Measurements from ENCODE around the gene TEX11. TPM values are rescaled to one million over a fixed set of nuclear protein-coding genes. Genes with fewer than 3 reads are reported as not detected.
"Not testable (repeated sequence)": the region's sequence is repeated elsewhere in the genome, so short reads cannot be mapped to it uniquely, and the experiment has no call there.

Gene TEX11
- total RNA-seq, 2 donors from 2014 or later: not detected

GRCh38 chrX:70515692-70516091 lies 392.8 kb downstream of the TEX11 start:
- ATAC-seq; DNase-seq; intact Hi-C loops (cut with DNase I): not testable (repeated sequence)

DNA sequence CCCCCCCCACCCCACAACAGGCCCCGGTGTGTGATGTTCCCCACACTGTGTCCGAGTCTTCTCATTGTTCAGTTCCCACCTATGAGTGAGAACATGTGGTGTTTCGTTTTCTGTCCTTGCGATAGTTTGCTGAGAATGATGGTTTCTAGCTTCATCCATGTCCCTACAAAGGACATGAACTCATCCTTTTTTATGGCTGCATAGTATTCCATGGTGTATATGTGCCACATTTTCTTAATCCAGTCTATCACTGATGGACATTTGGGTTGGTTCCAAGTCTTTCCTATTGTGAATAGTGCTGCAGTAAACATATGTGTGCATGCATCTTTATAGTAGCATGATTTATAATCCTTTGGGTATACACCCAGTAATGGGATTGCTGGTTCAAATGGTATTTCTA lies 393.2 kb downstream of the TEX11 start:
- ATAC-seq; DNase-seq; intact Hi-C loops (cut with DNase I): not testable (repeated sequence)

GRCh38 chrX:70509078-70509477 lies 399.4 kb downstream of the TEX11 start:
- DNase-seq (no peak), ATAC-seq (no peak)
- intact Hi-C loops (cut with DNase I): no loop called here

DNA sequence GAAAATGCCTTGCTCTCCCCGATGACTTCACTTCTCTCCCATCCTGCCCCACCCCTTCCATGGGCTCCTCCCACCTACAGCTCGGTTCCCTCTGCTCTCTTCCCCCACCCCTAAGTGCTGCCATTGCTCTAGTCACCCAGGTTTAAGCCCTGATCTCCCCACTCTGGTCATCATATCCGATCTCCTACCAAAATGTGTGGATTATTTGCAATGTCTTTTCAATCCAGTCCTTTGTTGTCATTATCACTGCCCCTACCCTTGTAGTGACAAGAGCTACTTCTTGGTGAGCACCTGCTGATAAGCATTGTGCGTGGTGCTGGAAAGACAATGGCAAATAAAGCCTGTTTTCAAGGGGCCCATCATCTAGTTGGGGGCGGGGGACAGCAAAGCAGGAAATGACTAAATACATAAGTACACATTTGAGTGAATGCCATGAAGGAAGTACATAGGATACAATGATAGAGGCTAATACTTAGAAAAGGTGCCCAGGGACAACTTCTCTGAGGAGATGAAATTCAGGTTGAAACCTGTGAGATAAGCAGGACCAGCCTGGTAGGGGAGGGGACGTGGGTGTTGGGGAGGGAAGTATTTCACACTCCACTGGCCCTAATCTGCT lies 400.1 kb downstream of the TEX11 start:
- ATAC-seq (no peak), DNase-seq (no peak)
- intact Hi-C loops (cut with DNase I): no loop called here

DNA sequence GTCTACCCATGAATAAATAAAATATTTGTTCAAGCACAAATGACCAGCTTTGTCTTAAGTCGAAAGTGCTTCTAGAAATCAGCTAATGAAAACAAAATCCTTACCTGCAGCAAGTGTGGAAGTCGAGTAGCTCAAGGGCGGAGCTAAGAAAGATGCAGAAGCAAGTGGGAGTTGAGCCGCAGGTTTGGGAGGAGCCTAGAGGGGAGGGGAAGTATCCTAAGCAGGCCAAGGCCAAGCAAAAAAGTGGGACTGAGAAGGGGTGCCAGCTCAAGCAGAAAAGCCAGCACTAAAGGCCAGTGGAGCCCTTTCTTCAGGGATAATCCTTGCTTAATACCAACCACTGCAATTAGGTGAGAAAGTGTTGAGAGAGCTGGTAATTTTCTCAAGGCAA lies 403.1 kb downstream of the TEX11 start:
- no peak for DNase-seq
- intact Hi-C loops (cut with DNase I): no loop called here
- no peak for ATAC-seq

DNA sequence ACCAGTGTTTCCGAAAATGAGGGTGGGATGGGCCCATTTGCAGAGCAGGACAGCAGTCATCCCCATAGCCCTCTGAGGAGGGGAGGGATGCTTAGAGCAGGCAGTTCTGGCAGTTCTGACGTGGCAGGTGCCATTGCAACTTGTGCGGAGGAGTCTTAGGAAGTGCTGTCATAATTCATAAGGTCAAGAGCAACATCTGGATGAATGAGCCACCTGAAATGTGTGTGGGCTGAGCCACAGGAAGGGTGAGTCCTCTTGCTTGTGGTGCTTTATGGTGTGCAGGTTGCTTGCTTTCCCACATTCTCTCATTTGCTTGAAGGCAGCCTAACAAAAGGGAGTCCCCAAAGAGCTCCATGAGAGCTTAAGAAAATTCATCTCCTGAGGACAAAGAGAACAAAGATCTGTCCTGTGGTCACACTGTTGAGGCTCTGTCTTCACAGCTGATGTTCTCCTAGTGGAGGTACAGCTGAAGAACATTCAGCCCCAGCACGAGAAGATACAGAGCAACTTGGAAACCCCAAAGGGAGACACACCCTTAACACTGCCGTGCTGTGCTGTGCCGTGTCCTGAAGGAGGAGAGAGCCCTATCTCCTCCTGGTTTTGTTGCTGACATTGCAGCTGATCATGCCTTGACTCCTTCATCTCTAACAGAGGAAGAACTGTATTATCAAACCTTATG lies 403.6 kb downstream of the TEX11 start:
- ATAC-seq: no peak
- intact Hi-C loops (cut with DNase I): no loop called here
- no peak for DNase-seq

DNA sequence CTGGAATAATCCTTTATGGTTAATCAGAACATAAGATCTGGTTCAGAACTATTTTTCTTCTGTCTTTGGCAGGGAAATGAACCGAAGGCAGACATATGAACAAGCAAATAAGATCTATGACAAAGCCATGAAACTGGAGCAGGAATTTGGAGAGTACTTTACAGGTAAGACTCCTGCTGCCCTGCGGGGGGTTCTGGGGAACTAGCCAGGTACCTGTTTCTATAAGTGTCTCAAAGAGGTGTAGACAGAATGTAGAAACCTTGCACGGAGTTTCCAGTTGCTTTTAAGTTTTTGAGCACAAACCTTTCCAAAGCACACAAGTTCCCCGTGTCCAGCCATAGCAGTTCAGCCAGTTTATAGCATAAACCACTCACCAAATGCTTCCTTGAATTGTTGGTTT lies 407.7 kb downstream of the TEX11 start:
- intact Hi-C loops (cut with DNase I): no loop called here
- no peak for DNase-seq
- ATAC-seq: no peak

GRCh38 chrX:70498129-70498528 lies 410.4 kb downstream of the TEX11 start:
- ATAC-seq (no peak), DNase-seq (no peak)
- intact Hi-C loops (cut with DNase I): no loop called here

- peak in 1 of 2 donors; percentile 63 for ATAC-seq
- DNase-seq: no peak
- intact Hi-C loops (cut with DNase I): no loop called here
These were observed 411.5 kb downstream of the TEX11 start for GRCh38 chrX:70497026-70497425.

DNA sequence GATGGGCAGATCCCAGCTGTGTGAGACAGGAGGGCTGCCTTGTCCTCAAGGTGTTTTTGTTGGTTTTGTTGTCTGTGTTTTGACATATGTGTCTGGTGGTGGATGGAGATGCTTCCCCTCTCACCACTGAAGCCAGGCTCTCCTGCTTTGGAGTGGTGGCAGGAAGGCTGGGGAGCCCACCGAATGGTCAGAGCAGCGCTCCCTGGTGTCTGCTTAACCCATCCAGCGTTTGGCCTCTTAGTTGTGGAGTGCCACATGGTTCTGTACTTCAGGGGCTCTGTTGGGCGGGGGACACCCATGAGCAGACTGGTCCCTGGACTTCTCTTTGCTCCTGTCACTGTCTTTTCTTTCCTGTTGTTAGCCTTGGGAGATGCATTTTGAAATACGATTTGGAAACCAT lies 412.0 kb downstream of the TEX11 start:
- intact Hi-C loops (cut with DNase I): no loop called here
- no peak for ATAC-seq
- DNase-seq: no peak

DNA sequence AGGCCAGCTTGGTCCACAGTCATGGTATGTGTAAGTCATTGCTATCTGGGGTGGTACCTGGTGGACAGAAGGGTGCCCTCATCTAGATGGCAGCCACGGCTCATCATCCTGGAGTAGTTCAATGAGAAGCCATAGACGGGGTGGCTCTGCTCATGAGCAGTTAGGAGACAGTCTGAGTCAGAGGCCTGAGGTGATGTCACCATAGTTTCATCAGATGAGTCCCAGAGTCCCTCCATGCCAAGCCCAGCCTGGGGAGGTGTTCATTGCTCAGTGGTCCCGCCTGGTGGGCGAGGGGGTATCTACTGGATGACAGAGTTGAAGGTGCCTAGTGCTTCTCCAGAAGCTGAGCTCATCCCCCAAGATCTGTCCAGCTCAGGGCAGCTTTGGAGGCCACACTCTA lies 414.1 kb downstream of the TEX11 start:
- DNase-seq (no peak), ATAC-seq (peak in 1 of 2 donors; percentile 23)

GRCh38 chrX:70488856-70489255 lies 419.7 kb downstream of the TEX11 start:
- DNase-seq: no peak
- ATAC-seq: no peak
- intact Hi-C loops (cut with DNase I): no loop called here

More for the DNA sequence above, 414.1 kb downstream of the TEX11 start:
- intact Hi-C loops (cut with DNase I): no loop called here

- DNase-seq (no peak), ATAC-seq (no peak)
- intact Hi-C loops (cut with DNase I): no loop called here
These were observed 423.0 kb downstream of the TEX11 start for GRCh38 chrX:70485466-70485865.

- intact Hi-C loops (cut with DNase I): no loop called here
- DNase-seq: no peak
- ATAC-seq: no peak
These were observed 426.2 kb downstream of the TEX11 start for GRCh38 chrX:70482300-70482699.

- DNase-seq: no peak
- ATAC-seq: peak in 1 of 2 donors; percentile 23
- intact Hi-C loops (cut with DNase I): no loop called here
These were observed 426.8 kb downstream of the TEX11 start for GRCh38 chrX:70481471-70482270.

DNA sequence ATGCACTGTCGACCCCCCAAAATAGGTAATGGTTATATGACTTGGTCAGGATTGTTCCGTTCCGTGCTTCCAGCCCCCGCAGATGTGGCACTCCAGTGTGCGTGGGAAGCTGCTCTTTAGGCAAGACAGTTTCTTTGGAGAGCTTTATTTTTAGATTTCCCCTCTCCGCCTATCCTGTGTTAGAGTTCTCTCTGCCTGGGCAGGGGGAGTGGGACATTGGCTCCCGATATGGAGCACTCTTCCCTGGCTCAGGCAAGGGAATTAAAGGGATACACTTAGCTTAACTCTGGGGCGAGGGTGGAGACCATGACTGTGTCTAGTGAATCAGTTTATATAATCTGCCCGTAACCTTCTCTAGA lies 427.9 kb downstream of the TEX11 start:
- intact Hi-C loops (cut with DNase I): no loop called here
- ATAC-seq (peak; percentile 77 to 84), DNase-seq (peak; percentile 37)

DNA sequence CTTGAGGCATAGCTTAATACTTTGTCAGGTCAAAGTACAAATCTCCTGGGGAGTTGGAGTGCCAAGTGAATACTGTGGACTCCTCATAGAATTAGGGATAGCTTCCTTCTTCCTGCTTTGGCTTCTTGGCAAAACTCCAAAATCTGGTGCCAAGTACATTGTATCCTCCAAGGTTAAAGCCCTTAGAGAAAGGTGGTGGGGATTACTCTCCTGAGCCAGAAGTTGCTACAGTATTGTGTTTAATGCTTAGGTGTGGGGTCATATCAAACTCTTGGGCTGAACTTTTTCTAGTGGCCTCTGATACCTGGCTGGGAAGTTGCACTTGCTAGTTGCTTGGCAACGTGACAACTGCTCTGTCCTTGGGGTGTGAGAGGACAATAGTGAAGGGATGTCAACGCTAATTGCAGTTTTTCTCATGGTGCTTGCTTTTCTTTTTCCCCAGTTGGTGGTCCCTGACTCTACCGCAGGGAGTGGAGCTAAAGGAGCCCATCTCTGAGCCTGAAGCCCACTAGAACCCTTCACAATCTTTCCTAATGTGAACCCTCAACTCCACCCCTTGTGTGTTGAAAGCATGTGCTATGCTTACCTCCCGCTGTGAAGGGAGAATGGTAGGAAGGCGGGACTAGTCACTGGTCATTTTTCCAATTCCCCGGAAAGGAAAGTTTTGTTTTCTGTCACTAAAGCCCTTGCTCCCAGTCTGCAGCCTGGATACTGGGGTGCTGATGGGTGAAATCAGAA lies 428.4 kb downstream of the TEX11 start:
- peak; percentile 30 to 43 for ATAC-seq
- intact Hi-C loops (cut with DNase I): no loop called here

GRCh38 chrX:70479247-70479921 lies 429.1 kb downstream of the TEX11 start:
- ATAC-seq: peak in 1 of 2 donors; percentile 56
- intact Hi-C loops (cut with DNase I): no loop called here
- no peak for DNase-seq

More for the DNA sequence above, 428.4 kb downstream of the TEX11 start:
- no peak for DNase-seq
